ENCODE data around the gene LDLRAD4. TPM values are rescaled to one million over a fixed set of nuclear protein-coding genes. Genes with fewer than 3 reads are reported as not detected.

LDLRAD4 gene
- total RNA-seq, 1 experiment from 2014 or later: 1.7 TPM

GRCh38 chr18:13269013-13269280 lies 50.4 kb downstream of the LDLRAD4 start:
- Histone ChIP-seq H3K27ac (no peak overlapping the region), H3K9me2 (ENCODE audit: insufficient read depth) (no peaks in the 10 kb centered on the region), H4K20me1 (ENCODE audit: insufficient read depth) (no peaks in the 10 kb centered on the region), H2AFZ (no peak overlapping the region), H3K36me3 (ENCODE audit: low read depth) (no peaks in the 10 kb centered on the region), H3K9me3 (ENCODE audit: insufficient read depth, low read depth) (no peaks in the 10 kb centered on the region), H3K27me3 (ENCODE audit: insufficient read depth, low read depth) (peaks cover 96% of the 10 kb centered on the region), H3K4me1 (replicated peaks; ENCODE audit: insufficient read depth) (no peaks in the 10 kb centered on the region), H3K79me2 (ENCODE audit: low read depth) (no peaks in the 10 kb centered on the region), H3F3A (ENCODE audit: insufficient read depth, low read depth) (no peaks in the 10 kb centered on the region), H3K4me3 (no peak overlapping the region), H3K4me2 (no peak overlapping the region)
- DNase-seq: no peak
- ChIA-PET CTCF (no interaction called here), POLR2A (ENCODE audit: unreplicated experiment) (no interaction called here)
- TF ChIP-seq EZH2 (IDR thresholded peaks at IDR 0.05; ENCODE audit: low read depth) (no peak), CTCF (conservative IDR thresholded peaks at IDR 0.05) (no peak)
- no TSS peak for BruUV-seq (replicated peaks)
- intact Hi-C loops (cut with micrococcal nuclease; ENCODE audit: unreplicated experiment): no loop called here

GRCh38 chr18:13269521-13270011 lies 51.0 kb downstream of the LDLRAD4 start:
- no peaks in the 10 kb centered on the region for H3K9me3 ChIP-seq (ENCODE audit: insufficient read depth, low read depth)
- H2AFZ ChIP-seq: no peak overlapping the region
- TF ChIP-seq CTCF (conservative IDR thresholded peaks at IDR 0.05) (no peak), EZH2 (IDR thresholded peaks at IDR 0.05; ENCODE audit: low read depth) (no peak)
- peaks cover 96% of the 10 kb centered on the region for H3K27me3 ChIP-seq (ENCODE audit: insufficient read depth, low read depth)
- no peaks in the 10 kb centered on the region for H3K36me3 ChIP-seq (ENCODE audit: low read depth)
- H3K79me2 ChIP-seq (ENCODE audit: low read depth): no peaks in the 10 kb centered on the region
- BruUV-seq (replicated peaks): no TSS peak
- no peak overlapping the region for H3K4me3 ChIP-seq
- intact Hi-C loops (cut with micrococcal nuclease; ENCODE audit: unreplicated experiment): no loop called here
- no peak overlapping the region for H3K4me2 ChIP-seq
- DNase-seq: no peak
- ChIA-PET POLR2A (ENCODE audit: unreplicated experiment) (no interaction called here), CTCF (no interaction called here)
- no peak overlapping the region for H3K27ac ChIP-seq
- H3F3A ChIP-seq (ENCODE audit: insufficient read depth, low read depth): no peaks in the 10 kb centered on the region
- H4K20me1 ChIP-seq (ENCODE audit: insufficient read depth): no peaks in the 10 kb centered on the region
- H3K4me1 ChIP-seq (replicated peaks; ENCODE audit: insufficient read depth): no peaks in the 10 kb centered on the region
- no peaks in the 10 kb centered on the region for H3K9me2 ChIP-seq (ENCODE audit: insufficient read depth)

- no peak for DNase-seq
- Histone ChIP-seq H3K27me3 (ENCODE audit: insufficient read depth, low read depth) (peaks cover 95% of the 10 kb centered on the region), H3K4me2 (no peak overlapping the region), H3K9me2 (ENCODE audit: insufficient read depth) (no peaks in the 10 kb centered on the region), H3K36me3 (ENCODE audit: low read depth) (no peaks in the 10 kb centered on the region), H3K9me3 (ENCODE audit: insufficient read depth, low read depth) (no peaks in the 10 kb centered on the region), H2AFZ (no peak overlapping the region), H3K79me2 (ENCODE audit: low read depth) (no peaks in the 10 kb centered on the region), H4K20me1 (ENCODE audit: insufficient read depth) (no peaks in the 10 kb centered on the region), H3K4me3 (no peak overlapping the region), H3K27ac (no peak overlapping the region), H3K4me1 (replicated peaks; ENCODE audit: insufficient read depth) (no peaks in the 10 kb centered on the region), H3F3A (ENCODE audit: insufficient read depth, low read depth) (no peaks in the 10 kb centered on the region)
- ChIA-PET CTCF (no interaction called here), POLR2A (ENCODE audit: unreplicated experiment) (no interaction called here)
- intact Hi-C loops (cut with micrococcal nuclease; ENCODE audit: unreplicated experiment): no loop called here
- BruUV-seq (replicated peaks): no TSS peak
- TF ChIP-seq CTCF (conservative IDR thresholded peaks at IDR 0.05): no peak
- TF ChIP-seq EZH2 (IDR thresholded peaks at IDR 0.05; ENCODE audit: low read depth): no peak
These were observed 51.8 kb downstream of the LDLRAD4 start for GRCh38 chr18:13270279-13270855.

All from PC-9 (cell line).